B cell (primary cell): ENCODE results near the gene DPY19L1. TPM values are rescaled to one million over a fixed set of nuclear protein-coding genes. Genes with fewer than 3 reads are reported as not detected.
"Not testable (repeated sequence)": the region's sequence is repeated elsewhere in the genome, so short reads cannot be mapped to it uniquely, and the experiment has no call there.

Experiments
- ATAC-seq: fragments of 200-7000 bp; cut with Tn5 transposase; one replicate; pipeline ENCODE4 v1.10.0; 2021; ENCODE audit warnings: low read depth, mild to moderate bottlenecking, moderate number of reproducible peaks, moderate library complexity
- CTCF ChIA-PET: fragments of 350-600 bp; sonication (Branson Sonifier 250); formaldehyde crosslinking; loops from one replicate; lab custom pipeline; 2021; ENCODE audit warnings: antibody characterized with exemption, inconsistent platforms; lab: Charles Lee
- POLR2A ChIA-PET: fragments of 350-600 bp; sonication (Branson Sonifier 250); formaldehyde crosslinking; loops from one replicate; lab custom pipeline; 2021; ENCODE audit warnings: antibody characterized with exemption; lab: Charles Lee
- DNase-seq: peaks from one replicate; pipeline ENCODE4 v3.0.0; 2013
- H2AFZ ChIP-seq: 2 replicates; pipeline ENCODE4 v1.6.1; 2012; ENCODE audit warnings: mild to moderate bottlenecking, low read depth, low read length; ENCODE audit not compliant: insufficient read depth, poor library complexity, severe bottlenecking
- H3K27ac ChIP-seq, 2 donors: 1 replicate in 1 of 2; 2 replicates in 1 of 2; pipeline ENCODE4 v1.5.1; 2012 to 2013; ENCODE audit warnings: low read length in 2 of 2, mild to moderate bottlenecking in 2 of 2, moderate library complexity in 1 of 2
- H3K27me3 ChIP-seq, 4 experiments: fragments of 200-600 bp in 1 of 4; sonication (generic) in 1 of 4; replicated peaks in 1 of 4; 1 replicate in 2 of 4; 2 replicates in 2 of 4; pipeline versions ENCODE4 v1.6.1 to v1.7.0; 2013 to 2016; ENCODE audit warnings: low read length in 3 of 4, mild to moderate bottlenecking in 2 of 4, mixed read lengths in 1 of 4, moderate library complexity in 1 of 4; ENCODE audit not compliant: insufficient read depth in 4 of 4, control insufficient read depth in 3 of 4; ENCODE audit errors: control extremely low read depth in 1 of 4
- H3K36me3 ChIP-seq, 2 experiments: replicated peaks in 1 of 2; 1 replicate in 1 of 2; 2 replicates in 1 of 2; pipeline versions ENCODE4 v1.6.1 to v1.7.1; 2013; ENCODE audit warnings: low read length in 1 of 2; ENCODE audit not compliant: insufficient read depth in 2 of 2, control insufficient read depth in 1 of 2; ENCODE audit errors: control extremely low read depth in 1 of 2, extremely low read depth in 1 of 2
- H3K4me1 ChIP-seq, 2 donors: fragments of 200-600 bp in 1 of 2; sonication (generic) in 1 of 2; 1 replicate in 1 of 2; 2 replicates in 1 of 2; pipeline versions ENCODE4 v1.5.1 to v1.6.1; 2013 to 2017; ENCODE audit warnings: low read length in 2 of 2; ENCODE audit not compliant: control insufficient read depth in 2 of 2, insufficient read depth in 2 of 2
- H3K4me2 ChIP-seq: replicated peaks from 2 replicates; pipeline ENCODE3; 2012; ENCODE audit warnings: mild to moderate bottlenecking, low read depth, low read length; ENCODE audit not compliant: poor library complexity, severe bottlenecking
- H3K4me3 ChIP-seq, 5 experiments: fragments of 200-600 bp in 1 of 5; sonication (generic) in 1 of 5; 1 replicate in 3 of 5; 2 replicates in 2 of 5; pipeline versions ENCODE4 v1.5.1 to v1.7.0; 2011 to 2016; ENCODE audit warnings: low read length in 4 of 5, mild to moderate bottlenecking in 4 of 5, low read depth in 2 of 5, control low read depth in 1 of 5, moderate library complexity in 1 of 5; ENCODE audit not compliant: insufficient read depth in 1 of 5; ENCODE audit errors: control extremely low read depth in 1 of 5, extremely low read depth in 1 of 5
- H3K79me2 ChIP-seq: fragments of 200-600 bp; sonication (generic); one replicate; pipeline ENCODE4 v1.6.0; 2016; ENCODE audit warnings: low read length; ENCODE audit not compliant: control insufficient read depth, insufficient read depth
- H3K9ac ChIP-seq: fragments of 200-600 bp; sonication (generic); 2 replicates; pipeline ENCODE4 v1.6.1; 2017; ENCODE audit warnings: mild to moderate bottlenecking, low read length, moderate library complexity
- H3K9me3 ChIP-seq, 3 donors: one replicate each; pipeline versions ENCODE4 v1.6.1 to v1.7.1; 2013; ENCODE audit warnings: low read length in 2 of 3; ENCODE audit not compliant: control insufficient read depth in 2 of 3, insufficient read depth in 1 of 3; ENCODE audit errors: control extremely low read depth in 1 of 3
- H4K20me1 ChIP-seq: 2 replicates; pipeline ENCODE4 v1.6.0; 2012; ENCODE audit warnings: mild to moderate bottlenecking, low read length; ENCODE audit not compliant: insufficient read depth, control insufficient read depth, poor library complexity, severe bottlenecking
- H3K27ac Mint-ChIP-seq: one replicate; pipeline ENCODE4 v1.8.0; 2021; ENCODE audit warnings: mixed read lengths
- H3K27me3 Mint-ChIP-seq: one replicate; pipeline ENCODE4 v1.8.0; 2021; ENCODE audit warnings: mixed read lengths
- H3K4me1 Mint-ChIP-seq: one replicate; pipeline ENCODE4 v1.8.0; 2021; ENCODE audit warnings: mixed read lengths
- H3K4me3 Mint-ChIP-seq: one replicate; pipeline ENCODE4 v1.8.0; 2021; ENCODE audit warnings: mixed read lengths
- H3K9me3 Mint-ChIP-seq: one replicate; pipeline ENCODE4 v1.8.0; 2022; ENCODE audit warnings: mixed read lengths; ENCODE audit not compliant: insufficient read depth
- CTCF ChIP-seq: fragments of 200-600 bp; IDR thresholded peaks from one replicate; pipeline ENCODE4 v1.8.0; 2022; ENCODE audit warnings: antibody characterized with exemption, mild to moderate bottlenecking
- EZH2 ChIP-seq: IDR thresholded peaks from 2 replicates; pipeline ENCODE4 v1.6.1; 2012; ENCODE audit warnings: borderline replicate concordance, low read depth, mild to moderate bottlenecking, moderate library complexity, low read length; ENCODE audit not compliant: insufficient read depth, poor library complexity, severe bottlenecking
- WGBS: methylation state at CpG from one replicate; pipeline ENCODE4 v1.1.5; 2013; ENCODE audit warnings: missing lambda C conversion rate; ENCODE audit not compliant: insufficient coverage; 5-methylcytosine and 5-hydroxymethylcytosine counted together
- intact Hi-C: fragments of 100-400 bp; cut with micrococcal nuclease; formaldehyde crosslinking; loops from one replicate; pipeline ENCODE4 v1.10.0; 2022
- polyA plus RNA-seq: library from polyadenylated mRNA; depleted of rRNA; stranded (reverse); fragments of >200 nt; gene quantifications from 2 replicates; pipeline ENCODE4 v1.2.3, GENCODE V29; 2012
- total RNA-seq, 2 donors: library from RNA; stranded (reverse); fragments of 120-200 nt in 1 of 2; gene quantifications; 1 replicate in 1 of 2; 2 replicates in 1 of 2; pipeline versions ENCODE4 v1.2.3 to v1.2.4, GENCODE V29; 2013 to 2022

DPY19L1 gene
- total and polyA plus RNA-seq, 2 donors (not counting 1 experiment from before 2014, with no cell fraction given), result 2.0 to 13.0 TPM

GRCh38 chr7:34982371-34983019 is 54.8 kb downstream of the DPY19L1 start:
- Histone ChIP-seq H3K9me3 (no peaks in the 10 kb centered on the region), H2AFZ (no peak overlapping the region), H3K27me3 (no peaks in the 10 kb centered on the region), H3K27ac (no peak overlapping the region), H3K36me3 (no peaks in the 10 kb centered on the region), H3K4me2 (no peak overlapping the region), H3K79me2 (no peaks in the 10 kb centered on the region), H4K20me1 (no peaks in the 10 kb centered on the region), H3K9ac (no peak overlapping the region), H3K4me1 (no peaks in the 10 kb centered on the region), H3K4me3 (no peak overlapping the region)
- no peak for TF ChIP-seq CTCF
- no peak for TF ChIP-seq EZH2
- POLR2A ChIA-PET, result no interaction called here
- H3K4me3 Mint-ChIP-seq, result no peak overlapping the region
- DNase-seq (no peak), ATAC-seq (no peak)
- CTCF ChIA-PET, result no interaction called here
- H3K9me3 Mint-ChIP-seq, result peaks cover 6% of the 10 kb centered on the region
- 80% methylated on average over 1 of the region's 3 CpGs for WGBS
- H3K27me3 Mint-ChIP-seq, result no peaks in the 10 kb centered on the region
- no peak overlapping the region for H3K27ac Mint-ChIP-seq
- intact Hi-C loops, result no loop called here
- no peaks in the 10 kb centered on the region for H3K4me1 Mint-ChIP-seq

- POLR2A ChIA-PET, H3K9ac ChIP-seq, H3K9me3 Mint-ChIP-seq, H3K27me3 ChIP-seq, CTCF ChIA-PET, H3K4me3 ChIP-seq, H3K27ac Mint-ChIP-seq, H4K20me1 ChIP-seq, H3K79me2 ChIP-seq, H3K4me3 Mint-ChIP-seq, H3K27me3 Mint-ChIP-seq, H3K4me1 ChIP-seq, H3K9me3 ChIP-seq, DNase-seq, ATAC-seq, H3K36me3 ChIP-seq, H3K27ac ChIP-seq, H2AFZ ChIP-seq, intact Hi-C loops, H3K4me2 ChIP-seq, H3K4me1 Mint-ChIP-seq: not testable (repeated sequence)
- no CpG with 5 or more reads among the region's 2 CpGs for WGBS
These were observed 58.2 kb downstream of the DPY19L1 start for GRCh38 chr7:34979124-34979523.
